ENCODE measurements around the gene STUM.

- TF ChIP-seq EZH2 (IDR thresholded peaks at IDR 0.05; ENCODE audit: low read length, missing control alignments) (no peak), CTCF (conservative IDR thresholded peaks at IDR 0.05 in 1 of 2, IDR thresholded peaks at IDR 0.05 in 1 of 2; ENCODE audit: low read depth in 1 of 2, low read length in 2 of 2) (no peak)
Observed at GRCh38 chr1:226525750-226526149, 22.8 kb upstream of the STUM start.

Data from fibroblast of lung (primary cell).